Upper lobe of right lung (tissue), 1 donor: ENCODE measurements around the gene PAFAH1B2. TPM values are rescaled to one million over a fixed set of nuclear protein-coding genes. Genes with fewer than 3 reads are reported as not detected.
"Not testable (repeated sequence)": the region's sequence is repeated elsewhere in the genome, so short reads cannot be mapped to it uniquely, and the experiment has no call there.

Source experiments
- ATAC-seq: fragments of 200-7000 bp; cut with Tn5 transposase; one replicate; pipeline ENCODE4 v1.9.1; 2020; ENCODE audit warnings: mild to moderate bottlenecking, moderate library complexity
- DNase-seq: peaks from one replicate; pipeline ENCODE4 v3.0.0-alpha.2; 2020
- H3K27ac ChIP-seq: fragments of 200-600 bp; one replicate; pipeline ENCODE4 v1.8.0; 2022
- H3K27me3 ChIP-seq: fragments of 200-600 bp; one replicate; pipeline ENCODE4 v1.8.0; 2022; ENCODE audit warnings: mild to moderate bottlenecking
- H3K36me3 ChIP-seq: fragments of 200-600 bp; one replicate; pipeline ENCODE4 v1.8.0; 2022
- H3K4me1 ChIP-seq: fragments of 200-600 bp; one replicate; pipeline ENCODE4 v1.8.0; 2022
- H3K4me3 ChIP-seq: fragments of 200-600 bp; one replicate; pipeline ENCODE4 v1.8.0; 2022; ENCODE audit warnings: mild to moderate bottlenecking
- H3K9me3 ChIP-seq: fragments of 200-600 bp; one replicate; pipeline ENCODE4 v1.8.0; 2022
- CTCF ChIP-seq: fragments of 200-600 bp; IDR thresholded peaks from one replicate; pipeline ENCODE4 v1.8.0; 2022; ENCODE audit warnings: antibody characterized with exemption
- intact Hi-C: fragments of 100-400 bp; cut with DNase I; formaldehyde crosslinking; loops from one replicate; pipeline ENCODE4 v1.11.0; 2022
- total RNA-seq: library from RNA; stranded (reverse); fragmentation: NEBNext Ultra II Directional; extraction: Animal tissue kit (Norgen Biotek cat#: 25700); gene quantifications from one replicate; pipeline ENCODE4 v1.2.1, GENCODE V29; 2021
- donor health status: DM: no; HTN: yes; CAD: no; lungs with severe emphysema.

The PAFAH1B2 gene
- total RNA-seq, 1 donor from 2014 or later: 86.9 TPM

GRCh38 chr11:117122556-117122955 is 21.5 kb upstream of the PAFAH1B2 start:
- Histone ChIP-seq H3K4me1 (no peaks in the 10 kb centered on the region), H3K4me3 (no peak overlapping the region), H3K27ac (no peak overlapping the region), H3K36me3 (no peaks in the 10 kb centered on the region), H3K9me3 (no peaks in the 10 kb centered on the region), H3K27me3 (no peaks in the 10 kb centered on the region)
- TF ChIP-seq CTCF: no peak
- ATAC-seq (no peak), DNase-seq (no peak)
- intact Hi-C loops: no loop called here

- no peaks in the 10 kb centered on the region for H3K4me1 ChIP-seq
- no peak overlapping the region for H3K4me3 ChIP-seq
- H3K27me3 ChIP-seq: no peaks in the 10 kb centered on the region
- no peak for TF ChIP-seq CTCF
- DNase-seq (no peak), ATAC-seq (no peak)
- no peak overlapping the region for H3K27ac ChIP-seq
- no peaks in the 10 kb centered on the region for H3K9me3 ChIP-seq
- H3K36me3 ChIP-seq: no peaks in the 10 kb centered on the region
- intact Hi-C loops: no loop called here
These were observed 17.7 kb upstream of the PAFAH1B2 start for GRCh38 chr11:117126223-117126965.

GRCh38 chr11:117127171-117127901 is 16.8 kb upstream of the PAFAH1B2 start:
- ATAC-seq: no peak
- DNase-seq: no peak
- intact Hi-C loops: no loop called here
- no peak for TF ChIP-seq CTCF
- Histone ChIP-seq H3K27me3 (no peaks in the 10 kb centered on the region), H3K4me3 (no peak overlapping the region), H3K4me1 (no peaks in the 10 kb centered on the region), H3K27ac (no peak overlapping the region), H3K9me3 (no peaks in the 10 kb centered on the region), H3K36me3 (no peaks in the 10 kb centered on the region)

GRCh38 chr11:117128289-117128688 is 15.8 kb upstream of the PAFAH1B2 start:
- Histone ChIP-seq H3K4me3 (no peak overlapping the region), H3K27ac (no peak overlapping the region), H3K36me3 (no peaks in the 10 kb centered on the region), H3K4me1 (no peaks in the 10 kb centered on the region), H3K27me3 (no peaks in the 10 kb centered on the region), H3K9me3 (no peaks in the 10 kb centered on the region)
- intact Hi-C loops: no loop called here
- DNase-seq (no peak), ATAC-seq (no peak)
- no peak for TF ChIP-seq CTCF

GRCh38 chr11:117130396-117130795 is 13.7 kb upstream of the PAFAH1B2 start:
- H3K27me3 ChIP-seq, H3K4me3 ChIP-seq, H3K27ac ChIP-seq, H3K36me3 ChIP-seq, DNase-seq, ATAC-seq, H3K9me3 ChIP-seq, H3K4me1 ChIP-seq: not testable (repeated sequence)
- intact Hi-C loops: loop anchor here (5.0 kb wide), 1 partner anchor 77 kb away; no protein-coding TSS in a partner anchor

- Histone ChIP-seq H3K27ac (no peak overlapping the region), H3K9me3 (no peaks in the 10 kb centered on the region), H3K4me3 (no peak overlapping the region), H3K4me1 (no peaks in the 10 kb centered on the region), H3K27me3 (no peaks in the 10 kb centered on the region), H3K36me3 (no peaks in the 10 kb centered on the region)
- no peak for ATAC-seq
- DNase-seq: no peak
- intact Hi-C loops: loop anchor here (5.0 kb wide), 1 partner anchor 76 kb away; no protein-coding TSS in a partner anchor
- TF ChIP-seq CTCF: no peak
These were observed 13.2 kb upstream of the PAFAH1B2 start for GRCh38 chr11:117130879-117131278.
